AG04450 (cell line): ENCODE measurements around the gene MSS51. TPM values are rescaled to one million over a fixed set of nuclear protein-coding genes. Genes with fewer than 3 reads are reported as not detected.
A peak's percentile ranks its signal among the peaks of the same experiment; 100 is the strongest.

Source experiments
- CTCF ChIA-PET: fragments of 300-600, 350-600 bp; formaldehyde crosslinking; extraction: SDS; loops from one replicate; lab custom pipeline; 2022; ENCODE audit warnings: antibody characterized with exemption, inconsistent platforms; lab: Charles Lee
- POLR2A ChIA-PET: fragments of 350-600 bp; formaldehyde crosslinking; extraction: SDS; loops from one replicate; lab custom pipeline; 2021; ENCODE audit warnings: antibody characterized with exemption, inconsistent platforms; lab: Yijun Ruan, JAX
- DNase-seq: peaks from one replicate; pipeline ENCODE4 v3.0.0-alpha.2; 2011; ENCODE audit warnings: low read depth, low spot score
- H3K27ac ChIP-seq: one replicate; pipeline ENCODE4 v1.5.1; 2012; ENCODE audit warnings: low read depth, low read length, control low read depth
- H3K27me3 ChIP-seq: one replicate; pipeline ENCODE4 v1.6.0; 2012; ENCODE audit warnings: low read length; ENCODE audit not compliant: control insufficient read depth, insufficient read depth
- H3K4me3 ChIP-seq: 2 replicates; pipeline ENCODE4 v1.5.1; 2011; ENCODE audit warnings: mild to moderate bottlenecking, low read depth, low read length, control low read depth
- H3K9me3 ChIP-seq: 2 replicates; pipeline ENCODE4 v1.5.1; 2012; ENCODE audit warnings: low read length; ENCODE audit not compliant: control insufficient read depth, insufficient read depth
- CTCF ChIP-seq: IDR thresholded peaks from 2 replicates; pipeline ENCODE4 v1.5.1; 2011; ENCODE audit warnings: low read depth, low read length, control low read depth, inconsistent platforms
- polyA plus RNA-seq: library from polyadenylated mRNA; depleted of rRNA; stranded (reverse); fragments of >200 nt; gene quantifications from 2 replicates; pipeline ENCODE4 v1.2.3, GENCODE V29; 2011

Gene MSS51
- polyA plus RNA-seq, 1 experiment: 1.4 TPM

DNA sequence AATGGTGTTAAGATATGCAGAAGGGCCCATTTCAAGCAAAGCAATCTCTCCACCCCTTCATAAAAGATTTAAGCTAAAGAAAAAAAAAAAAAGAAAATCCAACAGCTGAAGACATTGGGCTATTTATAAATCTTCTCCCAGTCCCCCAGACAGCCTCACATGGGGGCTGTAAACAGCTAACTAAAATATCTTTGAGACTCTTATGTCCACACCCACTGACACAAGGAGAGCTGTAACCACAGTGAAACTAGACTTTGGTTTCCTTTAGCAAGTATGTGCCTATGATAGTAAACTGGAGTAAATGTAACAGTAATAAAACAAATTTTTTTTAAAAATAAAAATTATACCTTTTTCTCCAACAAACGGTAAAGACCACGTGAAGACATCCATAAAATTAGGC, 33.8 kb upstream of the MSS51 start:
- no peak overlapping the region for H3K4me3 ChIP-seq
- TF ChIP-seq CTCF: no peak
- DNase-seq: no peak
- POLR2A ChIA-PET: no interaction called here
- H3K27me3 ChIP-seq: no peaks in the 10 kb centered on the region
- H3K27ac ChIP-seq: no peak overlapping the region
- no peaks in the 10 kb centered on the region for H3K9me3 ChIP-seq
- CTCF ChIA-PET: interaction anchor here (0.9 kb wide), 1 partner anchor 11 kb away, joined by 4 read pairs; no protein-coding TSS in a partner anchor

GRCh38 chr10:73465978-73466726, 32.8 kb upstream of the MSS51 start:
- Histone ChIP-seq H3K27me3 (no peaks in the 10 kb centered on the region), H3K27ac (no peak overlapping the region), H3K4me3 (no peak overlapping the region), H3K9me3 (no peaks in the 10 kb centered on the region)
- DNase-seq: no peak
- no peak for TF ChIP-seq CTCF
- POLR2A ChIA-PET: no interaction called here
- CTCF ChIA-PET: no interaction called here

- CTCF ChIA-PET: no interaction called here
- DNase-seq: no peak
- POLR2A ChIA-PET: no interaction called here
- H3K27ac ChIP-seq: peak overlapping the region; percentile 13
- TF ChIP-seq CTCF: no peak
- no peaks in the 10 kb centered on the region for H3K27me3 ChIP-seq
- no peak overlapping the region for H3K4me3 ChIP-seq
- no peaks in the 10 kb centered on the region for H3K9me3 ChIP-seq
These were observed 27.5 kb upstream of the MSS51 start for GRCh38 chr10:73460897-73461296.

DNA sequence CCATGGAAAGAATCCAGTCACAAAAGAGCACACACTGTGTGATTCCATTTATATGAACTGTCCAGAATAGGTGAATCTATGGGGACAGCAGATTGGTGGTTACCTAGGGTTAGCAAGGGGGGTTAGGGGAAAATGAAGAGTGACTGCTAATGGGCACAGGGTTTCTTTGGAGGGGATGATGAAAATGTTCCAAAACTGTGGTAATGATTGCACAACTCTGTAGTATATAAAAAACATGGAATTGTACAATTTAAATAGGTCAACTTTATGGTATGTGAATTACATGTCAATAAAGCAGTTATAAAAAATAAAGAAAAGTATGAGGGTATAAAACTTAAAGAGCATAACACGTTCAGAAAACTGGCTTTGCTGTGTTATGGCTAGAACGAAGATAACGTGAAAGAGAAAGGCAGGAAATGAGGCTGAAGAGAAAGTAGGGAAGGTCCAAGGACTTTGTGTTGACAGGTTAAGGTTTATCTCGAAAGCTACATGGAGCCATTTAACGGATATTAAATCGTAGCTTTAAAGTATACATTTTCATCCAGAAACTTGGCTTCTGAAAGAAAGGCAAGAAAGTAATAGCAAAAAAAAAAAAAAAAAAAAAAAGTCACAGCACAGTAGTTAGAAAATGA, 26.4 kb upstream of the MSS51 start:
- CTCF ChIA-PET: no interaction called here
- Histone ChIP-seq H3K4me3 (no peak overlapping the region), H3K9me3 (no peaks in the 10 kb centered on the region), H3K27me3 (no peaks in the 10 kb centered on the region), H3K27ac (no peak overlapping the region)
- no peak for DNase-seq
- POLR2A ChIA-PET: no interaction called here
- TF ChIP-seq CTCF: no peak

DNA sequence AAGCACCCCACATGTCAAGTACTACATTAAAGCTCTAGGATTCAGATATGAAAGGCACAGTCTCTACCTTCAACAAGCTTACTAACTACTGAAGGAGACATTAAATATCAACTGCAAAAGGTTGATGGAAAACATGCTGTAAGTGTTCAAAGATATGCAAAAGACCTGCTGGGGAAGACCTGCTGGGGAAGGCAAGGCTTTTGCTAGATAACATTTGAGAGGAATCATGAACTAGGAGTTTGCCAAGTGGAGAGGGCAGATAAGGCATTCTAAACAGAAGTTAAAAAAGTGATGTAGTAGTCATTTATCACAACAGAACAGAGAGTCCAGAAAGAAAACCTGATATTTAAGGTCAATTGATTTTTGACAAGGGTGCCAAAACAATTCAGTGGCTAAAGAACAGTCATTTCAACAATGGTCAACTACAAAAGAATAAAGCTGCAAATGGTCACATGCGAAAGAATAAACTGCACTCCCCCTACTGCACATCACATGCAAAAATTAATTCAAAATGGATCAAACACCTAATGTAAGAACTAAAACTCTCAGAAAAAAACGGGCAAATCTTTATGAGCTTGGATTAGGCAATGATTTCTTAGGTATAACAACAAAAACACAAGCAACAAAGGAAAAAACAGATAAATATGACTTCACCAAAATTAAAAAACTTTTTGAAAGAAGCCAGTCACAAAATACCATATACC, 23.0 kb upstream of the MSS51 start:
- H3K27me3 ChIP-seq: no peaks in the 10 kb centered on the region

More for the DNA sequence above, 23.0 kb upstream of the MSS51 start:
- ChIA-PET POLR2A (no interaction called here), CTCF (no interaction called here)
- H3K9me3 ChIP-seq: no peaks in the 10 kb centered on the region
- no peak for TF ChIP-seq CTCF
- H3K27ac ChIP-seq: no peak overlapping the region
- H3K4me3 ChIP-seq: no peak overlapping the region
- no peak for DNase-seq
